ENCODE measurements around the gene ARMC3. TPM values are rescaled to one million over a fixed set of nuclear protein-coding genes. Genes with fewer than 3 reads are reported as not detected.

The ARMC3 gene
- total and polyA plus RNA-seq, 2 donors (not counting 1 experiment from before 2014, with no cell fraction given) = not detected

- no peak for TF ChIP-seq CTCF (IDR thresholded peaks at IDR 0.05)
- ATAC-seq (ENCODE audit: low read depth) = no peak
- peaks cover 36% of the 10 kb centered on the region for H3K27me3 Mint-ChIP-seq
- H3K27ac ChIP-seq (ENCODE audit: low read length in 2 of 2) = no peak overlapping the region
- H3K9me3 Mint-ChIP-seq (ENCODE audit: insufficient read depth) = peaks cover 3% of the 10 kb centered on the region
- H3K4me2 ChIP-seq (replicated peaks; ENCODE audit: low read depth, low read length, poor library complexity, severe bottlenecking) = no peak overlapping the region
- H3K4me1 Mint-ChIP-seq = no peaks in the 10 kb centered on the region
- no peak overlapping the region for H3K4me3 ChIP-seq (ENCODE audit: control extremely low read depth in 1 of 5, extremely low read depth in 1 of 5, insufficient read depth in 1 of 5, low read depth in 2 of 5, low read length in 4 of 5)
- WGBS (ENCODE audit: insufficient coverage) = no CpG with 5 or more reads among the region's 2 CpGs
- no peaks in the 10 kb centered on the region for H4K20me1 ChIP-seq (ENCODE audit: control insufficient read depth, insufficient read depth, low read length, poor library complexity, severe bottlenecking)
- intact Hi-C loops (cut with micrococcal nuclease) = no loop called here
- no peak overlapping the region for H3K4me3 Mint-ChIP-seq
- H2AFZ ChIP-seq (ENCODE audit: insufficient read depth, low read depth, low read length, poor library complexity, severe bottlenecking) = no peak overlapping the region
- ChIA-PET CTCF (no interaction called here), POLR2A (no interaction called here)
- H3K4me1 ChIP-seq (ENCODE audit: control insufficient read depth in 2 of 2, insufficient read depth in 2 of 2, low read length in 2 of 2) = no peaks in the 10 kb centered on the region
- peaks cover 0 to 18% (median 13%) of the 10 kb centered on the region in 4 experiments for H3K27me3 ChIP-seq (replicated peaks in 1 of 4; ENCODE audit: control extremely low read depth in 1 of 4, control insufficient read depth in 3 of 4, insufficient read depth in 4 of 4, low read length in 3 of 4)
- no peak overlapping the region for H3K9ac ChIP-seq (ENCODE audit: low read length)
- H3K27ac Mint-ChIP-seq = no peak overlapping the region
- H3K9me3 ChIP-seq (ENCODE audit: control extremely low read depth in 1 of 3, control insufficient read depth in 2 of 3, insufficient read depth in 1 of 3, low read length in 2 of 3) = peaks cover 0 to 12% (median 10%) of the 10 kb centered on the region in 3 donors
- H3K36me3 ChIP-seq (replicated peaks in 1 of 2; ENCODE audit: control extremely low read depth in 1 of 2, control insufficient read depth in 1 of 2, extremely low read depth in 1 of 2, insufficient read depth in 2 of 2, low read length in 1 of 2) = no peaks in the 10 kb centered on the region
- H3K79me2 ChIP-seq (ENCODE audit: control insufficient read depth, insufficient read depth, low read length) = no peaks in the 10 kb centered on the region
- DNase-seq = no peak
These were observed 93.6 kb downstream of the ARMC3 start for GRCh38 chr10:23021430-23021829.

GRCh38 chr10:23024002-23024401 lies 96.1 kb downstream of the ARMC3 start:
- H3K27me3 ChIP-seq (replicated peaks in 1 of 4; ENCODE audit: control extremely low read depth in 1 of 4, control insufficient read depth in 3 of 4, insufficient read depth in 4 of 4, low read length in 3 of 4) = peaks cover 0 to 18% (median 14%) of the 10 kb centered on the region in 4 experiments
- no peak for ATAC-seq (ENCODE audit: low read depth)
- H3K9me3 ChIP-seq (ENCODE audit: control extremely low read depth in 1 of 3, control insufficient read depth in 2 of 3, insufficient read depth in 1 of 3, low read length in 2 of 3) = peaks cover 0 to 15% (median 12%) of the 10 kb centered on the region in 3 donors
- no peak overlapping the region for H2AFZ ChIP-seq (ENCODE audit: insufficient read depth, low read depth, low read length, poor library complexity, severe bottlenecking)
- H3K4me2 ChIP-seq (replicated peaks; ENCODE audit: low read depth, low read length, poor library complexity, severe bottlenecking) = no peak overlapping the region
- TF ChIP-seq EZH2 (IDR thresholded peaks at IDR 0.05; ENCODE audit: borderline replicate concordance, insufficient read depth, low read depth, low read length, poor library complexity, severe bottlenecking) (no peak), CTCF (IDR thresholded peaks at IDR 0.05) (no peak)
- H3K4me1 ChIP-seq (ENCODE audit: control insufficient read depth in 2 of 2, insufficient read depth in 2 of 2, low read length in 2 of 2) = no peaks in the 10 kb centered on the region
- Mint-ChIP-seq H3K27me3 (peaks cover 45% of the 10 kb centered on the region), H3K4me1 (no peaks in the 10 kb centered on the region), H3K4me3 (no peak overlapping the region), H3K9me3 (ENCODE audit: insufficient read depth) (peaks cover 3% of the 10 kb centered on the region), H3K27ac (no peak overlapping the region)
- no peaks in the 10 kb centered on the region for H3K79me2 ChIP-seq (ENCODE audit: control insufficient read depth, insufficient read depth, low read length)
- ChIA-PET CTCF (no interaction called here), POLR2A (no interaction called here)
- no peak for DNase-seq
- no peak overlapping the region for H3K9ac ChIP-seq (ENCODE audit: low read length)
- no peaks in the 10 kb centered on the region for H3K36me3 ChIP-seq (replicated peaks in 1 of 2; ENCODE audit: control extremely low read depth in 1 of 2, control insufficient read depth in 1 of 2, extremely low read depth in 1 of 2, insufficient read depth in 2 of 2, low read length in 1 of 2)
- no peak overlapping the region for H3K27ac ChIP-seq (ENCODE audit: low read length in 2 of 2)
- H4K20me1 ChIP-seq (ENCODE audit: control insufficient read depth, insufficient read depth, low read length, poor library complexity, severe bottlenecking) = no peaks in the 10 kb centered on the region
- WGBS (ENCODE audit: insufficient coverage) = no CpG with 5 or more reads among the region's 2 CpGs
- intact Hi-C loops (cut with micrococcal nuclease) = no loop called here
- H3K4me3 ChIP-seq (ENCODE audit: control extremely low read depth in 1 of 5, extremely low read depth in 1 of 5, insufficient read depth in 1 of 5, low read depth in 2 of 5, low read length in 4 of 5) = no peak overlapping the region
